Gastroesophageal sphincter (tissue), 4 donors: Measurements from ENCODE around the gene SSUH2. TPM values are rescaled to one million over a fixed set of nuclear protein-coding genes. Genes with fewer than 3 reads are reported as not detected.
"Not testable (repeated sequence)": the region's sequence is repeated elsewhere in the genome, so short reads cannot be mapped to it uniquely, and the experiment has no call there.

Source experiments
- ATAC-seq: fragments of 150-250 bp; one replicate; pipeline ENCODE4 v1.9.1; 2016; ENCODE audit warnings: mild to moderate bottlenecking, moderate library complexity
- H3K27ac ChIP-seq, 4 donors: fragments of 200-600 bp; sonication (generic) in 3 of 4; 1 replicate in 3 of 4; 2 replicates in 1 of 4; pipeline ENCODE4 v1.5.1; 2016 to 2019
- H3K27me3 ChIP-seq: fragments of 200-600 bp; sonication (generic); one replicate; pipeline ENCODE4 v1.5.1; 2019
- H3K36me3 ChIP-seq, 2 donors: fragments of 200-600 bp; sonication (generic); one replicate each; pipeline ENCODE4 v1.5.1; 2019; ENCODE audit warnings: control low read depth in 1 of 2
- H3K4me1 ChIP-seq, 3 donors: fragments of 200-600 bp; sonication (generic); 1 replicate in 2 of 3; 2 replicates in 1 of 3; pipeline ENCODE4 v1.5.1; 2016 to 2019; ENCODE audit warnings: control low read depth in 2 of 3
- H3K4me3 ChIP-seq, 2 donors: fragments of 200-600 bp; sonication (generic); one replicate each; pipeline ENCODE4 v1.5.1; 2019; ENCODE audit warnings: mild to moderate bottlenecking in 1 of 2, moderate library complexity in 1 of 2
- H3K9me3 ChIP-seq, 3 donors: fragments of 200-600 bp; sonication (generic); one replicate each; pipeline ENCODE4 v1.5.1; 2017 to 2019; ENCODE audit warnings: control low read depth in 2 of 3
- CTCF ChIP-seq, 4 experiments: fragments of 200-600 bp in 2 of 4; fragments of 450-650 bp in 2 of 4; sonication (generic) in 1 of 4; IDR thresholded peaks; one replicate each; pipeline ENCODE4 v1.5.1; 2017 to 2019; ENCODE audit warnings: antibody characterized with exemption in 4 of 4, mild to moderate bottlenecking in 2 of 4, moderate library complexity in 2 of 4
- EP300 ChIP-seq: sonication (generic); formaldehyde crosslinking; IDR thresholded peaks from one replicate; pipeline ENCODE4 v1.6.1; 2017; ENCODE audit warnings: antibody characterized with exemption, mild to moderate bottlenecking
- POLR2A ChIP-seq, 2 donors: fragments of 450-650 bp; IDR thresholded peaks; one replicate each; pipeline ENCODE4 v1.6.1; 2017; ENCODE audit warnings: antibody characterized with exemption in 2 of 2, mild to moderate bottlenecking in 2 of 2, moderate library complexity in 1 of 2
- POLR2AphosphoS5 ChIP-seq: sonication (generic); formaldehyde crosslinking; IDR thresholded peaks from one replicate; pipeline ENCODE4 v1.6.1; 2017; ENCODE audit warnings: antibody characterized with exemption
- WGBS, 2 donors: methylation state at CpG; one replicate each; pipeline ENCODE4 v1.1.5; 2018; ENCODE audit warnings: low coverage in 1 of 2; 5-methylcytosine and 5-hydroxymethylcytosine counted together
- total RNA-seq, 4 donors: library from RNA; depleted of rRNA; stranded (reverse); fragments of >200 nt; gene quantifications; one replicate each; pipeline ENCODE4 v1.1.0, GENCODE V29; 2016

The SSUH2 gene
- total RNA-seq, 4 donors from 2014 or later, result 0.27 to 3.8 TPM; not detected in 2

- H3K4me1 ChIP-seq, result peaks cover 0 to 39% (median 19%) of the 10 kb centered on the region in 3 donors
- no peaks in the 10 kb centered on the region for H3K9me3 ChIP-seq
- H3K4me3 ChIP-seq, result no peak overlapping the region
- H3K27me3 ChIP-seq, result no peaks in the 10 kb centered on the region
- ATAC-seq, result no peak
- 76 to 100% methylated on average over 4 of the region's 8 CpGs for WGBS, 2 donors
- TF ChIP-seq POLR2AphosphoS5, result no peak
- no peak for TF ChIP-seq CTCF (IDR thresholded peaks at IDR 0.05)
- TF ChIP-seq EP300, result no peak
- TF ChIP-seq POLR2A (IDR thresholded peaks at IDR 0.05), result no peak
- no peak overlapping the region for H3K27ac ChIP-seq
- H3K36me3 ChIP-seq, result no peaks in the 10 kb centered on the region
Observed at GRCh38 chr3:8656240-8656639, 11.6 kb upstream of the SSUH2 start.

GRCh38 chr3:8655387-8655835, 10.8 kb upstream of the SSUH2 start:
- TF ChIP-seq CTCF (IDR thresholded peaks at IDR 0.05) (no peak), POLR2A (IDR thresholded peaks at IDR 0.05) (no peak), POLR2AphosphoS5 (no peak), EP300 (no peak)
- no peak for ATAC-seq
- Histone ChIP-seq H3K4me3 (no peak overlapping the region), H3K27ac (no peak overlapping the region), H3K36me3 (no peaks in the 10 kb centered on the region), H3K9me3 (no peaks in the 10 kb centered on the region), H3K27me3 (no peaks in the 10 kb centered on the region), H3K4me1 (peaks cover 0 to 31% (median 19%) of the 10 kb centered on the region in 3 donors)
- WGBS, 2 donors, result 84 to 88% methylated on average over 7 to 8 of the region's 10 CpGs

GRCh38 chr3:8654572-8655329, 10.2 kb upstream of the SSUH2 start:
- WGBS, 2 donors, result 93 to 100% methylated on average over 2 to 3 of the region's 6 CpGs
- H3K27ac ChIP-seq, H3K4me3 ChIP-seq, ATAC-seq, H3K36me3 ChIP-seq, H3K9me3 ChIP-seq, H3K27me3 ChIP-seq: not testable (repeated sequence)
- peaks cover 0 to 24% (median 13%) of the 10 kb centered on the region in 3 donors for H3K4me1 ChIP-seq

- peaks cover 0 to 16% (median 6%) of the 10 kb centered on the region in 3 donors for H3K4me1 ChIP-seq
- no peak overlapping the region for H3K27ac ChIP-seq
- H3K4me3 ChIP-seq, result no peak overlapping the region
- WGBS, 2 donors, result 89 to 93% methylated on average over 8 of the region's 8 CpGs
- no peaks in the 10 kb centered on the region for H3K27me3 ChIP-seq
- H3K36me3 ChIP-seq, result no peaks in the 10 kb centered on the region
- TF ChIP-seq CTCF (IDR thresholded peaks at IDR 0.05), result no peak
- TF ChIP-seq POLR2A (IDR thresholded peaks at IDR 0.05), result no peak
- no peak for TF ChIP-seq EP300
- no peak for TF ChIP-seq POLR2AphosphoS5
- H3K9me3 ChIP-seq, result no peaks in the 10 kb centered on the region
- no peak for ATAC-seq
Observed at GRCh38 chr3:8653800-8654408, 9.3 kb upstream of the SSUH2 start.

- H3K4me1 ChIP-seq, result peaks cover 0 to 2% (median 0%) of the 10 kb centered on the region in 3 donors
- ATAC-seq, result no peak
- H3K27me3 ChIP-seq, result no peaks in the 10 kb centered on the region
- no peaks in the 10 kb centered on the region for H3K9me3 ChIP-seq
- no peaks in the 10 kb centered on the region for H3K36me3 ChIP-seq
- WGBS, 2 donors, result 69 to 100% methylated on average over 1 to 2 of the region's 2 CpGs
- H3K4me3 ChIP-seq, result no peak overlapping the region
- TF ChIP-seq POLR2A (IDR thresholded peaks at IDR 0.05) (no peak), CTCF (IDR thresholded peaks at IDR 0.05) (no peak), POLR2AphosphoS5 (no peak), EP300 (no peak)
- H3K27ac ChIP-seq, result no peak overlapping the region
Observed at GRCh38 chr3:8652324-8652987, 7.9 kb upstream of the SSUH2 start.
